Pons (tissue), 1 donor: Measurements from ENCODE around the gene NOX3.
A peak's percentile ranks its signal among the peaks of the same experiment; 100 is the strongest.

Experiments
- DNase-seq: peaks from one replicate; pipeline ENCODE4 v3.0.0-alpha.2; 2016; ENCODE audit warnings: low spot score

The NOX3 gene

GRCh38 chr6:155399745-155400653 lies 55.6 kb downstream of the NOX3 start:
- DNase-seq: no peak

GRCh38 chr6:155399062-155399744 lies 56.4 kb downstream of the NOX3 start:
- no peak for DNase-seq

GRCh38 chr6:155398701-155399061 lies 57.0 kb downstream of the NOX3 start:
- DNase-seq: no peak

GRCh38 chr6:155398221-155398620 lies 57.4 kb downstream of the NOX3 start:
- DNase-seq: no peak

- no peak for DNase-seq
Measured at GRCh38 chr6:155397172-155397705, 58.4 kb downstream of the NOX3 start.

GRCh38 chr6:155396605-155397004 lies 59.0 kb downstream of the NOX3 start:
- DNase-seq: no peak

GRCh38 chr6:155395339-155395738 lies 60.3 kb downstream of the NOX3 start:
- no peak for DNase-seq

GRCh38 chr6:155389130-155389529 lies 66.5 kb downstream of the NOX3 start:
- no peak for DNase-seq

- DNase-seq: no peak
Measured at GRCh38 chr6:155388591-155388990, 67.0 kb downstream of the NOX3 start.

GRCh38 chr6:155387481-155387880 lies 68.2 kb downstream of the NOX3 start:
- no peak for DNase-seq

GRCh38 chr6:155384321-155384952 lies 71.2 kb downstream of the NOX3 start:
- no peak for DNase-seq

GRCh38 chr6:155383913-155384312 lies 71.7 kb downstream of the NOX3 start:
- DNase-seq: no peak

GRCh38 chr6:155382338-155382685 lies 73.3 kb downstream of the NOX3 start:
- DNase-seq: no peak

- no peak for DNase-seq
Measured at GRCh38 chr6:155381673-155382337, 73.8 kb downstream of the NOX3 start.

- DNase-seq: peak; percentile 3
Measured at GRCh38 chr6:155380666-155381332, 74.8 kb downstream of the NOX3 start.

- no peak for DNase-seq
Measured at GRCh38 chr6:155378724-155379123, 76.9 kb downstream of the NOX3 start.

- DNase-seq: no peak
Measured at GRCh38 chr6:155378276-155378675, 77.4 kb downstream of the NOX3 start.

- no peak for DNase-seq
Measured at GRCh38 chr6:155377061-155377460, 78.6 kb downstream of the NOX3 start.

GRCh38 chr6:155375801-155376200 lies 79.8 kb downstream of the NOX3 start:
- no peak for DNase-seq

GRCh38 chr6:155374681-155375080 lies 81.0 kb downstream of the NOX3 start:
- DNase-seq: no peak

- no peak for DNase-seq
Measured at GRCh38 chr6:155373276-155373675, 82.4 kb downstream of the NOX3 start.

- no peak for DNase-seq
Measured at GRCh38 chr6:155372256-155372655, 83.4 kb downstream of the NOX3 start.
